Measurements from ENCODE around the gene SVOP. TPM values are rescaled to one million over a fixed set of nuclear protein-coding genes. Genes with fewer than 3 reads are reported as not detected.
"Not testable (repeated sequence)": the region's sequence is repeated elsewhere in the genome, so short reads cannot be mapped to it uniquely, and the experiment has no call there.

Gene SVOP
- total RNA-seq, 1 donor from 2014 or later, result not detected

DNA sequence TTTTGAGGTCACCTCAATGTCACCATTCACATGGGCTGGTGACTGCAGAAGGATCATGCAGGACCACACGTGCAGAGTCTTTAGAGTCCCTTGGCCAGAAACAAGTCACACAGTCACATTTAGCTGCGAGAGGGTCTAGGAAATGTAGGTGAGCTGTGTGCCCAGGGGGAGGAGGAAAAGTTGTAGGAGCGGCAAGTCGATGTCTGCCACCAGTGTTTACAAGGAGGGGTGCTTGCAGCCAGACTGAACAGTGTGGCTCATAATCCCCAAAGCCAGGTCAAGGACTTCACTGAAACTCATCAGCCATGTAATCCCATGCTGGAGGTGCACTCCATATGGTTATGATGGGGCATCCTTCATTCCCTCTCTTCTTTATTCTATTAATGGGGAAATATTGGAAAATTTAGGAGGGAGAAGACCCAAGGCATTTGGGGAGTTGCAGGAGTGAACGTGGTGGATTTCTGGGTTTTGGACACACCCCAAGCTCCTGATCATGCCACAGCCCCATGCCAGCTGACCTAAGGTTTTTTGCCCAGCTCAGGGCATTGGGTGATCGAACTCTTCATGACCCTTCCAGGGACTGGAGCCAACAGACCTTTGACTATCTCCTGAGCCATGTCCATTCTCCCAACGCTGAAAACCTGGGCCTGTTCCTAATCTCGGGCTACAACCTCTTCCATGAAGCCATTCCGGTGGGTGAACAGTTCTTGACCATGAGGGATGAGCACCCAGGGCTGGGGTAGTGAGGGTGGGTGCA, 133.8 kb downstream of the SVOP start:
- ATAC-seq, result no peak

DNA sequence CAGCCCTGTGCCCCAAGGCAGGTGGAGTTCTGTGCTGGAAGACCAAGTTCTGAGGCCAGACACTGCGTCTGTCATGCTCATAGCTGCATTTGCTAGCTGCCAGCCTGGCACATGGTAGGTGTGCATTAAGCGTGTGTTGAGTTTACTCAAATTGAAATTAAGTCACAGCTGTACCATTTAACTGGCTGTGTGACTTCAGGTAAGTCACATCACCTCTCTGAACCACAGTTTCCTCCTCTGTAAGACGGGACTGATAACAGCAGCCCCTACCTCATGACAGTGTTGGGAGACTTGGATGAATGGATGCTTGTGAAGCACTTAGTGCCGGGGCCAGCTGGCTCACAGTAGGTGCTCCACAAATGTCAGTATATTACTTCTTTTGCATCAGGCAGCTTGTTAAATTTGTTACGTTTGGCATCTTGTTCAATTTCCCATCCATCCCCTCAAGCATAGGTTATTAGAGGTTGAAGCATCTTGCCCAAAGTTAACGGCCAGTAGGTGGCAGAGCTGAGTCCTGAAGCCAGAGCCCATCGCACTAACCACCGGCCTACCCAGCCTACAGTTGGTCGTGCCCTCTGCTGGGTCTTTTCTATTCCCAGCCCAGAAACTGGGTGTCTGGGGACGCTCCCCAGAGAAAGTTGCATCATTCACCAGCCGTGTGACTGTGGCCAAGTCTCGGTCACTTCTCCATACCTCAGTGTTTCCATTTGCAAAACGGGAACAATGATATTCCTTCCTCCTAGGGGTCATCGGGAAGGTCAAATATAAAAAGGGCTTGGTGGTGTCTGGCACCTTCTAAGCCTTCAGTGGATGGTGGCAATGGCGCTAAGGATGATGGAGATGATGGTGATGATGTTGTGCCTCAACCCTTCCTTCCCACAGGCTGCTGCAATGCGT, 136.5 kb downstream of the SVOP start:
- peak; percentile 66 for ATAC-seq

- peak; percentile 48 for ATAC-seq
Measured at GRCh38 chr12:108881953-108882352, 138.9 kb downstream of the SVOP start.

DNA sequence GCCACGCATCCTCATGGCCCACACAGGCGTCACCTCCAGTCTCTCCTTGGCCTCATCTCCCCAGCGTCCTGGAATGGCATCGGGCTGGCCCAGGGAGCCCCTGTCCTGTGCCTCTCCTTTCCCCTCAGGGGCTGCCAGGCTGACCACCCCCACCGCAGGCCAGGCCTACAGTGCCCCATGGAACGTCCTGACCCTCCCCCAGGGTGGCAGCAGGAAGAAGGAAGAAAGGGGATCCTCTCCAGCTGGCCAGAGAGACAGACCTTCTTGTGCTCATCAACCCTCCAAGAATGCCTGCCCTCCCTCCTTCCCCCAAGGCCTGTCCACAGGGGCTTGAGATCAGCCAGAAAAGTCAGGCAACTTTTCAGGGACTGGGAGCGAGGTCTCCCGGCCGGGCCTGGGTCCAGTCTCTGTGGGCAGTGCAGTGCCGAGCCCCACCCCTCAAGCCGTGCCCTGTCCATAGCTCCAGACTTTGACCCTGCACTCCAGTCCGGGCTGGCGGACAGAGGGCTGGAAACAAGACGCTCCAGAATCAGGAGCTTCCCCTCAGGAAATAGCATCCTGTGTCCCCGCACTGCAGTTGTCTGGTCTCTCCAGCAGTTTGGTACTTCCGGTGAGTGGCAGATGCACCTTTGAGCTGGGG, 141.1 kb downstream of the SVOP start, which contains the start of gene DAO:
Gene DAO, plus strand, starts transcription at position 478 of the 640 bp plus-strand sequence. CDS start 4,915 bp downstream, outside the sequence.
- no peak for ATAC-seq

DNA sequence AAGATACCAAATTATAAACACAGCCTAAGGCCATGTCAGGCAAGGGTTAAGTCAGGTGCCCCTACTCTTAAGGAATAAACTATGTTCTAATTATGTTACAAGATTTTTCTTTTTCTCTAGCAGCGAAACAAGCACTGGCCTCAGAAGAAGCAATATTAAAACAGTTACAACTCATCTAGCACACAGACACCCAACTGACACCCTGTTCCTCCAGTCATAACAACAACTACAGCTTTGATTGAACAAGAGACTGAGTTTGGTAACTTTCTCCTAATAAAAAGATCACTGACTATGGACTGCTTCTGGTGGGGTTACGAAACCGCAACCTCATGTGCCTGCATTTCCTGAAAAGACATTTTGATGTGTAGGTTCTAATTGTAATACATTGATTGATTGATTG, 144.3 kb downstream of the SVOP start:
- no peak for ATAC-seq

DNA sequence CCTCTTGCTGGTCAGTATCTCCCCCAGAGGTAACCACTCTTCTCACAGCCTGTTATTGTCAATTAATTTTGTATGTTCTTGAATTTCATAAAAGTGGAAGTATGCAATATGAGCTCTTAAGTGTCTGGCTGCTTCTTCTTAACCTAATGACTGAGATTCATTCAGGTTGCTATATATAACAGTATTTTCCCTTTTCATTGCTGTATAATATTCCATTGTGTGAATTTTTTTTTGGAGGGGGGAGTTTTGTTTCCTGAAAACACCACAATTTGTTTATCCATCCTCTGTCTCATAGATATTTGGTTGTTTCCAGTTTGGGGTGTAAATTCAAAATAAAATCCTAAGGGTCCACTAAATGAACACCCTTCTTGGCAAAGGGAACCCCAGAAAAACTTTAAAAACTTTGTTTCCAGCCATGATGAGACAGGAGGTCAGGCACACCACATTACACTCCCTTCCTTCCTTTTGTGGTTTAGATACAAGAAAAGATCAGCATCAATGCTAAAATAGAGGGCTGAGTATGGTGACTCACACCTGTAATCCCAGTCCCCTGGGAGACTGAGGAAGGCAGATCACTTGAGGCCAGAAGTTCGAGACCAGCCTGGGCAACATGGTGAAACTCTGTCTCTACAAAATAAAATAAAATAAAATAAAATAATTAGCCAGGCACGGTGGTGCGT, 145.0 kb downstream of the SVOP start:
- no peak for ATAC-seq

DNA sequence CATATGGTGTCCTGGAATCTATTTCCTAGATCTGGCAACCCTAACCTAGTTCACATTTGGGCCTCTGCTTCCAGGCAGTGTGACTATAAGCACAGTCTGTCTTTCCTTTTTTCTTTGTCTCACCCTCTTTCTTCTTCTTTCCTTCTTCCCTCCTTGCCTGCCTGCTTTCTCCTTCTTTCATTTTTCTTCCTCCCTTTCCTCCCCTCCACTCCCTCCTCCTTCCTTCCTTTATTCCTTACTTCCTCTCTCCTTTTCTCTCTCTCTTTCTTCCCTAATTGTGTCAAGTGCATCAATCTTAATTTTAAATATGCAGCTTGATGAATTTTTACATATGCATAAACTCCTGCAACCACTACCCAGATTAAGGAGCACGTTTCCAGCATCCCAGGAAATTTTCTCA, 145.6 kb downstream of the SVOP start:
- ATAC-seq, result no peak

DNA sequence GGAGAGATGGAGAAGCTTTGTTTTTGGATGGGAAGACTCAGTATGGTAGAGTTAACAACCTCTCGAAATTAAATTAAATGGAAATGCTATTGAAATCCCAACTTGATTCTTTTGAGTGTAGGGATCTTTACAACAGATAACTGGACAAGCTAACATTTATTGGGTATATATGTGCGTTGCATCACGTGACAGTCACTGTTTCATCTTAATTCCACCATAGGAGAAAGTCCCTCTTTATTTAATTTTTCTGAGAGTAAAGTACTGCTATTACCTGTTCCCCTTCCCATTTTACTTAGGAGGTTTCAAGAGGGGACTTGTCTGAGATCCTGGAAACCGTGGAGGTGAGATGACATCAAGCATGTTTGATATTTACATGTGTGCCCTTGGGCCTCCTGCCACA, 152.1 kb downstream of the SVOP start:
- ATAC-seq, result no peak

- ATAC-seq, result peak; percentile 41
Measured at GRCh38 chr12:108866083-108866482, 154.8 kb downstream of the SVOP start.

- ATAC-seq, result no peak
Measured at GRCh38 chr12:108865169-108865568, 155.7 kb downstream of the SVOP start.

DNA sequence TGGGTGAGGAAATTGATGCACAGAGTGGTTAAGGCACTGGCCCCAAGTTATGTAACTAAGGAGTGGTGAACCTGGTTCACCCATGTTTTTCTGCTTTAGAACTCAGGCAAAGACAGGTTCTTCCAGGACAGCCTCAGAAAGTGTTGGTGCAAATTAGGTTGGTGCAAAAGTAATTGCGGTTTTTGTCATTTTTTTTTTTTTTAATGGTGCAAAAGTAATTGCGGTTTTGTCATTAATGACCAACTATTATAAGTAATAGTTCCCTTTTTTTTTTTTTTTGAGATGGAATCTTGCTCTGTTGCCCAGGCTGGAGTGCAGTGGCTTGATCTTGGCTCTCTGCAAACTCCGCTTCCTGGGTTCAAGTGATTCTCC, 158.3 kb downstream of the SVOP start:
- ATAC-seq, result no peak

DNA sequence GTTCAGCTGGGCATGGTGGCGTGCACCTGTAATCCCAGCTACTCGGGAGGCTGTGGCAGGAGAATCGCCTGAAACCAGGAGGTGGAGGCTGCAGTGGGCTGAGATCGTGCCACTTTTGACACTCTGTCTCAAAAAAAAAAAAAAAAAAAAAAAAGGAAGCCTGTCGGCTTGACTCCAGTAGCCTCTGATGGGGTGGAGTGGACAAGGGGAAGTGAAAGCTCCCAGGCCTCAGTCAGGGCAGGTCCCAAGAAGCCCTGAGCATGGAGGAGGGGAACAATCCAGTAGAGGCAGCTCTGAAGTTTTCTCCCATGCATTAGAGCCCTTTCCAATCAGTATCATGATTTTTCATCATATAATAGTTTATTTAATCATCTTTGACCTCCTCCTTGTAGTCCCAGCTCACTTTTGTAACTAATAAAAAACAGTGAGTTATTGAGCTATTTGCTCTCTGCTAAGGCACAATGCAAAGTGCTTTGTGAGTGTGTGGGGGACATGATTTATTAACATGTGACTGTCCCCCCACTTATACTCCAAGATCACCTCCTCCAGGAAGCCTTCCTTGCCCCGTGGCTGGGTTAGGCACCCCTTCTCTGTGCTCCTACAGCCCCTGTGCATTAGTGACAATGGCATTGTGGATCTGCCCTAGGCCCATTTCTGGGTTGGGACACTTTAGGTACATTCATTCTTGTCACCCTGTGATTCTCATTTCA, 158.8 kb downstream of the SVOP start:
- no peak for ATAC-seq

DNA sequence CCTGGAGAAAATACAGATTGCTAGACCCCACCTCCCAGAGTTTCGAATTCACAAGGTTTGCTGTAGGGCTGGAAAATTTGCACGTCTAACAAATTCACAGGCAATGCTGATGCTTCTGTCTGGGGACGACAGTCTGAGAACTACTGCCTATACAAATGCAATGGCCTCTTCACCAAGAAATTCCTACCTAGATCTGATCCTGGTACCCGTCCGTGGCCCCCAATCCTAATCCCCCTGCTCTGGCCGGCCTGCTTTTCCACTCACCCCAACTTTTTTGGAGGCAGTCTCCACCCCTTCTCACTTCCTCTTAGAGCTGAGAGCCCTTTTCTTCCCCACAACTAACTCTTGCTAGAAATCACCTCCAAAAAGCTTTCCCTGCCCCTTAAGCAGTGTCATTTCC, 160.4 kb downstream of the SVOP start:
- ATAC-seq, result no peak

DNA sequence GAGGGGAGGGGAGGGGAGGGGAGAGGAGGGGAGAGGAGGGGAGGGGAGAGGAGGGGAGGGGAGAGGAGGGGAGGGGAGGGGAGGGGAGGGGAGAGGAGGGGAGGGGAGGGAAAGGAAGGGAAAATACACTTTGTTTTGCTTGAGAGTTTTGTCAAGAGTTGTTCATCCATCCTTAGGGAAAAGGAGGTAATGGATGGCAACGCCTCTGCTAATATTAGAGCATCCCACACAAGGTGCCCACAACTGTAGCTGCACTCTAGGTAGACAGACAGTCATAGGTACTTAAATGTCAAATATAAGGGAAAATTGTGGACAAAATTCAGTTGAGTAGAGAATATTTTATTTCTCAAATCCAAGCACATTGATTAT, 161.0 kb downstream of the SVOP start:
- no peak for ATAC-seq

GRCh38 chr12:108859141-108859922, 161.5 kb downstream of the SVOP start:
- ATAC-seq, result not testable (repeated sequence)

DNA sequence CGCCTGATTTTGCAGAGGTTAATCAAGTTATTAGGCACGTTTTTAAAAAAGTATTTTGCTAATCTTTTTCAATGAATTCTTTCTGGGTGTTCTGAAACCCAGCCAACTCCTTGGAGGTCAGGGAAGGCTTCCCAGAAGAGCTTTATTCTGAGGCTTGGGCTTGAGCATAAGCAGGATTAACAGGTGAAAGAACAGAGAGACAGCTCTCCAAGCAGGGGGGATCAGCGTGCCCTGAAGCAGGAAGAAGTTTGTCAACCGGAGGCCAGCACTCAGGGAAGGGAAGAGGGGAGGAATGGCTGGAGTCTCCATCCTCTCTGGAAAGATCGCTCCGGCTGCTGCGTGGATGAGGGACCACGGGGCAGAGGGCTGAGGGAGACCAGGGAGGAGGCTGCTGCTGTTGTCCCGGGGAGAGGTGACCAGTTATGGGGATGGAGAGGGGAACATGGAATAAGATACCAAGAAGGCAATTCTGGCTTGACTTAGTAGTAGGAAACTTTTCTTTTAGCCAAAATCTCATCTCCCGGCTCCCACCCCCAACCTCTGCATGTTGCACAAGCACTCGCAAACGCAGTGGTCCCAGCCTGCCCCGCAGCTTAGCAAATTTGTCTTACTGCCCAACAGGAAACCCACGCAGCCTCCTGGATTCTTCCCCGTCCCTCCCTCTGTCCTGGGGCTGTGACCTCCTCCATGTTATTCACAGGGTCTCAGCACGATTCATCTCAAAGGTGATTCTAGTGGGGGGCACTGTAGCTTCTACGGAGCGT, 162.4 kb downstream of the SVOP start:
- no peak for ATAC-seq
